ENCODE measurements around the gene GULP1. TPM values are rescaled to one million over a fixed set of nuclear protein-coding genes. Genes with fewer than 3 reads are reported as not detected.
"Not testable (repeated sequence)": the region's sequence is repeated elsewhere in the genome, so short reads cannot be mapped to it uniquely, and the experiment has no call there.

The GULP1 gene
- total RNA-seq, 1 donor from 2014 or later: 39.4 TPM

DNA sequence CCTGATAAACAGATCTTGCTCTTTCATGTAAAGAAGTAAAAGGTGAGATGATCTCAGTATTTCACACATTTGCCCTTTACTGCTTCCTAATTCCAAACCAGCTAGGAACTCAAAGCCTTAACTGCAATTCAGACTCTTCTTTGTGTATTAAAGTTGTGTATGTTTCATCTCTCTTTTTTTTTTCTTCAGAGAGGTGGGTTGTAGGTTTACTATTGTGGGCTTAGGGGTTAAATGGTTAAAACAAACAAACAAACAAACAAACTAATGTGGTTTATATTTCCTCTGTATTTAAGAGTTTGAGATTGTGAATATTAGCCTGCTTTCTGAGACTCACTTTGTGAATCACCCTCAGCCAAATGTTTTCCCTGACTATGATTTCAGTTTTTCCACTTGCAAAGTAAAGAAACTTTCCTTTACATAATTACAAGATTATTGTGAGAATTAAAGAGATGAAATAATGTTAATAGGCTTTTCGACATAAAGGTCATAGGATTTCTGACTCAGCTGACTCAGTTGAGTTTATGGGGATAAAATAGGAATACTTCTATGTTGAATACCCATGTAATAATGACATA is 2.8 kb downstream of the GULP1 start:
- H3K4me1 Mint-ChIP-seq (ENCODE audit: low read depth, unreplicated experiment): peaks cover 13% of the 10 kb centered on the region
- H3K36me3 Mint-ChIP-seq (ENCODE audit: low read depth, unreplicated experiment): no peaks in the 10 kb centered on the region
- H2AFZ ChIP-seq (ENCODE audit: low read depth, low read length): peak overlapping the region; percentile 29
- peak overlapping the region; percentile 84 for H3K4me3 ChIP-seq (ENCODE audit: insufficient read depth, low read depth, low read length)
- no peak for FAIRE-seq
- H4K20me1 ChIP-seq (ENCODE audit: insufficient read depth, low read length): no peaks in the 10 kb centered on the region
- DNase-seq (ENCODE audit: low read depth): peak; percentile 31
- no peaks in the 10 kb centered on the region for H3K27me3 ChIP-seq (ENCODE audit: insufficient read depth, low read length)
- no peaks in the 10 kb centered on the region for H3K9me3 Mint-ChIP-seq (ENCODE audit: unreplicated experiment)
- peak overlapping the region; percentile 91 for H3K27ac Mint-ChIP-seq (ENCODE audit: unreplicated experiment)
- TF ChIP-seq EZH2 (IDR thresholded peaks at IDR 0.05; ENCODE audit: insufficient read depth, low read length): no peak
- TF ChIP-seq, protein P1, sequence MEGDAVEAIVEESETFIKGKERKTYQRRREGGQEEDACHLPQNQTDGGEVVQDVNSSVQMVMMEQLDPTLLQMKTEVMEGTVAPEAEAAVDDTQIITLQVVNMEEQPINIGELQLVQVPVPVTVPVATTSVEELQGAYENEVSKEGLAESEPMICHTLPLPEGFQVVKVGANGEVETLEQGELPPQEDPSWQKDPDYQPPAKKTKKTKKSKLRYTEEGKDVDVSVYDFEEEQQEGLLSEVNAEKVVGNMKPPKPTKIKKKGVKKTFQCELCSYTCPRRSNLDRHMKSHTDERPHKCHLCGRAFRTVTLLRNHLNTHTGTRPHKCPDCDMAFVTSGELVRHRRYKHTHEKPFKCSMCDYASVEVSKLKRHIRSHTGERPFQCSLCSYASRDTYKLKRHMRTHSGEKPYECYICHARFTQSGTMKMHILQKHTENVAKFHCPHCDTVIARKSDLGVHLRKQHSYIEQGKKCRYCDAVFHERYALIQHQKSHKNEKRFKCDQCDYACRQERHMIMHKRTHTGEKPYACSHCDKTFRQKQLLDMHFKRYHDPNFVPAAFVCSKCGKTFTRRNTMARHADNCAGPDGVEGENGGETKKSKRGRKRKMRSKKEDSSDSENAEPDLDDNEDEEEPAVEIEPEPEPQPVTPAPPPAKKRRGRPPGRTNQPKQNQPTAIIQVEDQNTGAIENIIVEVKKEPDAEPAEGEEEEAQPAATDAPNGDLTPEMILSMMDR (IDR thresholded peaks at IDR 0.05; ENCODE audit: insufficient read depth, low read depth, low read length): no peak
- peak overlapping the region; percentile 89 for H3K9ac ChIP-seq (ENCODE audit: low read length)
- H3K4me3 Mint-ChIP-seq (ENCODE audit: unreplicated experiment): peak overlapping the region; percentile 99
- H3K4me1 ChIP-seq (ENCODE audit: insufficient read depth, low read length): peaks cover 23% of the 10 kb centered on the region
- no peaks in the 10 kb centered on the region for H3K9me3 ChIP-seq (ENCODE audit: insufficient read depth, low read depth, low read length)
- peak overlapping the region; percentile 80 for H3K27ac ChIP-seq (ENCODE audit: low read depth, low read length)
- H3K79me2 ChIP-seq (ENCODE audit: insufficient read depth, low read length): peaks cover 46% of the 10 kb centered on the region
- no peaks in the 10 kb centered on the region for H3K36me3 ChIP-seq (ENCODE audit: insufficient read depth, low read length)
- H3K27me3 Mint-ChIP-seq (ENCODE audit: low read depth, unreplicated experiment): no peaks in the 10 kb centered on the region
- peak overlapping the region; percentile 91 for H3K4me2 ChIP-seq (ENCODE audit: low read length)

DNA sequence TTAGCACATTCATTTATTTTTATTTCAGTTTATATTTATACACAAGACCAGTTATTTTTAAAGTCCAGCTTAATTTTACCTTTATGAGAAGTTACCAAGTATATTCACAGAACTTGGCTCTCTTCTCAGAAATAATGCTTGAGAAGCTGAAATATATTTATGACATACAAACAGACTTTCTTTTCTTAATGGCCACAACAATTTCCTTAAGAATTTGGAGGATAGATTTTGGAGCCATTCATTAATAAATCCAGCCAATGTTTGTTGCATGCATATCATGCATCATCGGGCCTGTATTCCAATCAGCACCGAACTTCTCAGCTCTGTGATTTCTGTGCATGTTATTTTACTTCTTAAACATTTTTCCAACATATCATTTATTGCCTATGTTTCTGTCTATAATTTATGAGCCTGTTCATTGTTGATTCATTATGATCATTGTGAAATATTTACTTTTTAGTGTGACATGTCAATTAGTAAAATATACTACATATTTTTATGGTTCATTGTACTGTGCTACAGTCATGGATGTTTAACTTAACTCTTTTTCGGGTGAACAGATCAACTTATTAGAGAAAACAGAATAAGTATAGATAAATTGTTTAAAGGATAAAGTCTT is 3.5 kb downstream of the GULP1 start:
- Mint-ChIP-seq H3K27me3 (ENCODE audit: low read depth, unreplicated experiment) (no peaks in the 10 kb centered on the region), H3K27ac (ENCODE audit: unreplicated experiment) (peak overlapping the region; percentile 48), H3K4me1 (ENCODE audit: low read depth, unreplicated experiment) (peaks cover 13% of the 10 kb centered on the region), H3K4me3 (ENCODE audit: unreplicated experiment) (peak overlapping the region; percentile 99), H3K36me3 (ENCODE audit: low read depth, unreplicated experiment) (no peaks in the 10 kb centered on the region), H3K9me3 (ENCODE audit: unreplicated experiment) (no peaks in the 10 kb centered on the region)
- no peak overlapping the region for H3K9ac ChIP-seq (ENCODE audit: low read length)
- peak; percentile 8 for DNase-seq (ENCODE audit: low read depth)
- no peak overlapping the region for H3K4me3 ChIP-seq (ENCODE audit: insufficient read depth, low read depth, low read length)
- TF ChIP-seq, protein P1 (IDR thresholded peaks at IDR 0.05; ENCODE audit: insufficient read depth, low read depth, low read length): no peak
- no peak for TF ChIP-seq EZH2 (IDR thresholded peaks at IDR 0.05; ENCODE audit: insufficient read depth, low read length)
- H3K4me2 ChIP-seq (ENCODE audit: low read length): peak overlapping the region; percentile 91
- H3K9me3 ChIP-seq (ENCODE audit: insufficient read depth, low read depth, low read length): no peaks in the 10 kb centered on the region
- H3K27me3 ChIP-seq (ENCODE audit: insufficient read depth, low read length): no peaks in the 10 kb centered on the region
- no peaks in the 10 kb centered on the region for H4K20me1 ChIP-seq (ENCODE audit: insufficient read depth, low read length)
- no peak overlapping the region for H2AFZ ChIP-seq (ENCODE audit: low read depth, low read length)
- H3K27ac ChIP-seq (ENCODE audit: low read depth, low read length): peak overlapping the region; percentile 18
- H3K79me2 ChIP-seq (ENCODE audit: insufficient read depth, low read length): peaks cover 54% of the 10 kb centered on the region
- FAIRE-seq: no peak
- peaks cover 23% of the 10 kb centered on the region for H3K4me1 ChIP-seq (ENCODE audit: insufficient read depth, low read length)
- no peaks in the 10 kb centered on the region for H3K36me3 ChIP-seq (ENCODE audit: insufficient read depth, low read length)

DNA sequence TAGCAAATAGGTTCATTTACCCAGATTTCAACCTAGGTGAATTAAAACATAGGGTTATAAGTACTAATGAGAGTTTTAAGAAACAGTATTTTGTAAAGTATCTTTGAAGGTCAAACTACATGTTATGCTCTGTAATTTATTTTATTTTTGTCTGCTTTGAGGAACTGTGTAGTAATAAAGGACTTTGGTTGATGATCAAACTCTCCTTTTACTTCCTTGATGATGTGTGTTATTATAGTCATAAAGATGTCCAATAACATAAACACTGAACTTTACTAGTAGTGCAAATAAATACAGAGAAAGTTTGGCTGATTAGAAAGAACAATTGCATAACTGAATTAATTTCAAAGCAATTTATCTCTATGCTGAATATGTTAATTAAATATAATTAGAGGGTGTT is 6.3 kb downstream of the GULP1 start:
- Histone ChIP-seq H3K4me2 (ENCODE audit: low read length) (no peak overlapping the region), H3K4me3 (ENCODE audit: insufficient read depth, low read depth, low read length) (no peak overlapping the region), H3K4me1 (ENCODE audit: insufficient read depth, low read length) (peaks cover 20% of the 10 kb centered on the region), H3K27ac (ENCODE audit: low read depth, low read length) (no peak overlapping the region), H3K9me3 (ENCODE audit: insufficient read depth, low read depth, low read length) (no peaks in the 10 kb centered on the region), H4K20me1 (ENCODE audit: insufficient read depth, low read length) (no peaks in the 10 kb centered on the region), H3K27me3 (ENCODE audit: insufficient read depth, low read length) (no peaks in the 10 kb centered on the region), H2AFZ (ENCODE audit: low read depth, low read length) (no peak overlapping the region), H3K36me3 (ENCODE audit: insufficient read depth, low read length) (no peaks in the 10 kb centered on the region), H3K79me2 (ENCODE audit: insufficient read depth, low read length) (peaks cover 66% of the 10 kb centered on the region), H3K9ac (ENCODE audit: low read length) (no peak overlapping the region)
- no peak for FAIRE-seq
- Mint-ChIP-seq H3K27ac (ENCODE audit: unreplicated experiment) (no peak overlapping the region), H3K9me3 (ENCODE audit: unreplicated experiment) (no peaks in the 10 kb centered on the region), H3K4me1 (ENCODE audit: low read depth, unreplicated experiment) (peaks cover 11% of the 10 kb centered on the region), H3K36me3 (ENCODE audit: low read depth, unreplicated experiment) (no peaks in the 10 kb centered on the region), H3K4me3 (ENCODE audit: unreplicated experiment) (no peak overlapping the region), H3K27me3 (ENCODE audit: low read depth, unreplicated experiment) (no peaks in the 10 kb centered on the region)
- no peak for TF ChIP-seq EZH2 (IDR thresholded peaks at IDR 0.05; ENCODE audit: insufficient read depth, low read length)
- TF ChIP-seq, protein P1 (IDR thresholded peaks at IDR 0.05; ENCODE audit: insufficient read depth, low read depth, low read length): no peak
- no peak for DNase-seq (ENCODE audit: low read depth)

DNA sequence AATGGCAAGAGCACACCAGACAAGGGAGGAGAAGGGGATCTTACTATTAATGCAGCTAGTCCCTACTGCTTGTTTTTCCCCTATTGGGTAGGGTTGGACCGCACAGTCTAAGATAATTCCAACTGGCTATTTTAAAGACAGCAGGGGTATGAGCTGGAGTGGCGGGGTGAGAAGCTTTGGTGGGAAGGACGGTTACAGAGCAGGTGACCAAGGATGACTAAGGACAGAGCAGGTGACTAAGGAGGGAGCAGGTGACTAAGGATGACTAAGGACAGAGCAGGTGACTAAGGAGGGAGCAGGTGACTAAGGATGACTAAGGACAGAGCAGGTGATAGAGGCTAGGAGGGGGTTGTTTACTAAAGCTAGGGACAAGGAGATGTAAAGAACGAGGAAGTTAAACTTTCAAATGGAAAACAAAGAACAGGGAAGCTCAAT is 7.3 kb downstream of the GULP1 start:
- not testable (repeated sequence) for H4K20me1 ChIP-seq (ENCODE audit: insufficient read depth, low read length); H3K4me3 Mint-ChIP-seq (ENCODE audit: unreplicated experiment); H3K9me3 Mint-ChIP-seq (ENCODE audit: unreplicated experiment); H3K9ac ChIP-seq (ENCODE audit: low read length); H3K36me3 Mint-ChIP-seq (ENCODE audit: low read depth, unreplicated experiment); H3K4me3 ChIP-seq (ENCODE audit: insufficient read depth, low read depth, low read length); H3K27ac ChIP-seq (ENCODE audit: low read depth, low read length); DNase-seq (ENCODE audit: low read depth); H3K27me3 Mint-ChIP-seq (ENCODE audit: low read depth, unreplicated experiment); H2AFZ ChIP-seq (ENCODE audit: low read depth, low read length); H3K4me2 ChIP-seq (ENCODE audit: low read length); H3K27me3 ChIP-seq (ENCODE audit: insufficient read depth, low read length); H3K9me3 ChIP-seq (ENCODE audit: insufficient read depth, low read depth, low read length); H3K36me3 ChIP-seq (ENCODE audit: insufficient read depth, low read length)
- FAIRE-seq: peak; percentile 71
- peaks cover 20% of the 10 kb centered on the region for H3K4me1 Mint-ChIP-seq (ENCODE audit: low read depth, unreplicated experiment)
- H3K27ac Mint-ChIP-seq (ENCODE audit: unreplicated experiment): peak overlapping the region; percentile 64
- peaks cover 62% of the 10 kb centered on the region for H3K79me2 ChIP-seq (ENCODE audit: insufficient read depth, low read length)
- peaks cover 21% of the 10 kb centered on the region for H3K4me1 ChIP-seq (ENCODE audit: insufficient read depth, low read length)

Measured in astrocyte (in vitro differentiated cells and primary cell).